Measurements from ENCODE around the gene LRMDA.

GRCh38 chr10:76405922-76406321, 974.5 kb downstream of the LRMDA start:
- TF ChIP-seq TCF12 (IDR thresholded peaks at IDR 0.05; ENCODE audit: low read depth) = no peak
- TF ChIP-seq EP300 (IDR thresholded peaks at IDR 0.05; ENCODE audit: borderline replicate concordance) = no peak
- no peak for TF ChIP-seq NFIC (IDR thresholded peaks at IDR 0.05)
- TF ChIP-seq YY1 (IDR thresholded peaks at IDR 0.05; ENCODE audit: low read depth) = no peak
- TF ChIP-seq EGR1 (IDR thresholded peaks at IDR 0.05) = no peak
- no peak for TF ChIP-seq FOXM1 (IDR thresholded peaks at IDR 0.05; ENCODE audit: borderline replicate concordance, low read depth)
- TF ChIP-seq TEAD4 (IDR thresholded peaks at IDR 0.05) = no peak
- TF ChIP-seq USF1 (IDR thresholded peaks at IDR 0.05) = no peak
- no peak for TF ChIP-seq RAD21 (IDR thresholded peaks at IDR 0.05; ENCODE audit: low read depth)
- no peak for TF ChIP-seq TAF1 (IDR thresholded peaks at IDR 0.05; ENCODE audit: low read depth)
- TF ChIP-seq REST (IDR thresholded peaks at IDR 0.05; ENCODE audit: low read depth) = no peak

Measured in Ishikawa (cell line).